C1 segment of cervical spinal cord (tissue), 14 donors: ENCODE measurements around the gene ARIH1.
"Not testable (repeated sequence)": the region's sequence is repeated elsewhere in the genome, so short reads cannot be mapped to it uniquely, and the experiment has no call there.

Source experiments
- DNase-seq, 14 donors: peaks; one replicate each; lab custom pipeline; 2025; lab: John Stamatoyannopoulos, UW

The ARIH1 gene

GRCh38 chr15:72599855-72600464 is 125.8 kb downstream of the ARIH1 start:
- DNase-seq: peak in 2 of 14 donors; percentile 1

DNA sequence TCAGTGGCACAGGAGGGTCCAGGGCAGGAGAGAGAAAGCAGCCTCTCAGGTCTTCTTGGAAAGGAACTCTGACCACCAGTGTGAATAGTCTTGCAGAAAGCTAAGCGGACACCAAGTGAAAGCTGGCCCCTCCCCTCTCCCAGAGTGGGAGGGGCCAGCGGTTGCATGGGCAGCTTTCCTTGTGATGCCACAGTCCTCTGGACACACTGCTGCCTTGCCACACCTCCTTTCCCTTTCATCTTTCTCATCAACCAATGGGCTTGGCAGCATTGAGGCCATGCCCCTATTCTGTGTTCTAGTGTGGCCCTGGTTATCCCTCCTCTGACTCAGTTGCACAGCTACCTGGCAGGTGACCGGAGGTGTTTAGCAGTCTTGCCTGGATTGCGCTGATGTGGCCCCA is 130.7 kb downstream of the ARIH1 start:
- DNase-seq: no peak

GRCh38 chr15:72608084-72608483 is 134.0 kb downstream of the ARIH1 start:
- not testable (repeated sequence) for DNase-seq

DNA sequence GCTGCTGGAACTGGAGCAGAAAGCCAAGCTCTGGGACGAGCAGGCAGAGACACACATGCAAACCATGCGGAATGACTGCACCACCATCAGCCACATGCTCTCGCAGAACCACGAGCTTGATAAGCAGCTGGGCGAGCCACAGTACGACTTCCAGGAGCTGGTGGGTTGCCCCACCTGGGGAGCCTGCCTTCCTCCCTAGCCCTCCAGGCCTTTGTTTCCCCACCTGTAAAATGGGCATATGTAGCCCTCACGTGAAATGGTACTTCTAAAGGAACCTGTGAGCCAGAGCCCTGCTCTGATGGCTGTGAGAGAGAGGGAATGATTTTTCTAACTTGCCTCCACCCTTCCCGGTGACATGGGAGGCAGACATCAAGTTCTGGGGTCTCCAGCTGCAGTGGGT is 135.7 kb downstream of the ARIH1 start:
- DNase-seq: no peak

- DNase-seq: not testable (repeated sequence)
Measured at GRCh38 chr15:72612324-72612723, 138.2 kb downstream of the ARIH1 start.

DNA sequence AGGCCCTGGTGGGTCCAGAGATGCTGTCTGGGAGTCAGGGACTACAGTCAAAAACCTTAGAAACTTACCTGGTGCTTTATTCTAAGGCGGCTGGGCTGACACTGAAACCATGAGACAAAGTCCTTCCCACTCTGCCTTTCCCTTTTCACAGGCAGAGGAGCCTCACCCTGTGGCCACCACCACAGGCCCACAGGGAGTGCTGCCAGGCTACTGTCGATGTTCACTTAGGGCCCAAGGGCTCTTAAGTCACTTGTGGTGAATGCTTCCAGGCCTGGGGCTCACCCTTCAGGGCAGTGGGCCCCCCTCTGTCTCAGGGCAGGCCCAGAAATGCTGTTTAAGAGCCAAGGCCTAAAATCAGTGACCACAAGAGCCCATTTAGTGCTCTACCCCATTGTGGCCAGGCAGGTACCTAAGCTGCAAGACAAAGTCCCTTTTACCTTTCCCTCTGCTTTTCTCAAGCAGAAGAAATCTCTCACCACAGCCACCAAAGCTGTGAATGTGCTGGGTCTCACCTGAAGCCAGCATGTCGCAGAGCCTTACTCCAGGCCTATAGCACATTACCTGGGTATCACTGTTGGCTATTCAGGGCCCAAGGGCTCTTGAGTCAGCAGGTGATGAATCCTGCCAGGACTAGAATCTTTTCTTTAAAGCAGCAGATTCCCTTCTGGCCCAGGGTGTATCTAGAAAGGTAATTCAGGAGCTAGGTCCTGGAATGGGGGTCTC is 140.8 kb downstream of the ARIH1 start:
- DNase-seq: no peak

GRCh38 chr15:72615533-72616233 is 141.6 kb downstream of the ARIH1 start:
- not testable (repeated sequence) for DNase-seq

DNA sequence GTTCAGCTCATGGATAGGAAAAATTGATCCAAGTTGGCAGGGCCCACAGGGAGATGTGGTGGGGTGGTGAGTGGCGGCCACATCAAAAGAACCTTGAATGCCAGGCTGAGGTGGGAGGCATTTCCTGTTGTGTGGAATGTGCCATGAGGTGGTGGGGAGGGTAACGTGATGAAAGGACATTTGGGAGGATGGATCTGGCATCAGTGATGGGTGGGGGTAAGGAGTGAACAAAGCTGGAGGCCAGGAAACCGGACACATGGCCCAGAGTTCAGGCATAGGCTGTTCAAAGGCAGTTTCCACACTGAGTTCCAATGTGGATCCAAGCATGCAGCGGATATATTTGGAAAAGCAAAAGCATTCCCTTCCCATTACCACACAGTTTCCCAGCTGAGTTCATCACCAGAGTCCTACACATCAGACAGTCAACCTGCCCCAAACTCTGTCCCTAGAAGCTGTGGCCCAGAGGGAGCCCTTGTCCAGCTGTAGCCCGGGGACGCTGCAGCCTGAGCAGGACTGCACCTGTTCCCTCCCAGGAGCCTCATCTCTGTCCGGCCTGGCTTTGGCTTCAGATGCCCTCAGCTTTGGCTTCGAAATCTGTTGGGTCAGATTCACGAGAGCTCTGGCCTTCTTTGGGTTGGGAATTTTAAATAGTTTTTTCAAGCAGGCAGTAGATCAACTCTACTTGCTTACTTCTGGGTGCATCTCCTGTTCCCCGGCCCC is 142.5 kb downstream of the ARIH1 start:
- no peak for DNase-seq

DNA sequence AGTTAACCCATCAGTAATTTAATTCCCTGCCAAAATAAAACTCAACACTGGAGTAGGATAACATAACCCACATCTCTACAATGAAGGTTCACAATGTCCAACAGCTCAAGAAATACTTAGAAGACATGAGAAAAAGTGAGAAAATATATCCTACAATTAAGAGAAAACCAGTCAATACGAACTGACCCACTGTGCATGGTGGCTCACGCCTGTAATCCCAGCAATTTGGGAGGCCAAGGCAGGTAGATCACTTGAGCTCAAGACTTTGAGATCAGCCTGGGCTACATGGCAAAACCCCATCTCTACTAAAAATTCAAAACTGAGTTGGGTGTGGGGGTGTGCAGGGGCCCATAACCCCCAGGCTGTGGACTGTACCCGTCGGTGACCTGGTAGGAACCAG is 149.7 kb downstream of the ARIH1 start:
- DNase-seq: not testable (repeated sequence)

- DNase-seq: not testable (repeated sequence)
Measured at GRCh38 chr15:72626153-72626552, 152.0 kb downstream of the ARIH1 start.

DNA sequence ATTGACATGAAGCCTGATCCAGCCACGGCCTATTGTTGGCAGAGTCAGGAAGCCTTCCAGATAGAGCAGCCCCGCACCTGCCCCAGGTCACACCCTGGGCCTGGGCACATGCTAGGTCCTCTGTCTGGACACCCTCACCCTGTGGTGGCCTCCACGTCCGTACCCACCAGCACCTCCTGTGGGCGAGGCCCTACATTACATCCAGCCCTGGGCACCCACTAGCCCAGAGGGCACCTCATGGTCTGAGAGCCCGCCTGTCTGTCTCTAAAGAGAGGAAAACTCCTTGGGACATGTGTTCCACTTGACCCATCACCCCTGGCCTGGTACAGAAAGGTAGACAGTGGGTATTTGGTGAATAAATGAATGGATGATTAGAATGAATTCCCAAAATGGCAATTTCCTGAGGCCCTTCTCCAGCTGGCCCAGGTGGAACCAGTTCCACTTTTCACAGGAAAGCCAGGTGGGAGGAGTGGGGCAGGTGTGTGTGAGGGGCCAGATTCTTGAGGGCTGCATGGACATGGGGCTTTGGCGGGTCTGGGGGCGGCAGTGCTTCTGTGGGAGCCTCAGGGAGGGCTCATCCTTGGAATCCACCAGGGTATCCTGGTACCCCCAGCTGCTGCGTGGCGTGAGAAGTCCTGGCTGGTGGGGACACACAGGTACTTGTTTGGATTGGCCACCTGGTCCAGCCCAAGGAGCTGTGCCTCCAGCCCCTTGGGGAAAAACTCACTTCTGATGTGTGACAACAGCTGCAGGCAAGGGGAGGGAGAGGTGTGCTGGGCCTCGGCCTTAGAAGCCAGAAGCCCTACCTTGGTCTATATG is 154.3 kb downstream of the ARIH1 start:
- DNase-seq: not testable (repeated sequence)

DNA sequence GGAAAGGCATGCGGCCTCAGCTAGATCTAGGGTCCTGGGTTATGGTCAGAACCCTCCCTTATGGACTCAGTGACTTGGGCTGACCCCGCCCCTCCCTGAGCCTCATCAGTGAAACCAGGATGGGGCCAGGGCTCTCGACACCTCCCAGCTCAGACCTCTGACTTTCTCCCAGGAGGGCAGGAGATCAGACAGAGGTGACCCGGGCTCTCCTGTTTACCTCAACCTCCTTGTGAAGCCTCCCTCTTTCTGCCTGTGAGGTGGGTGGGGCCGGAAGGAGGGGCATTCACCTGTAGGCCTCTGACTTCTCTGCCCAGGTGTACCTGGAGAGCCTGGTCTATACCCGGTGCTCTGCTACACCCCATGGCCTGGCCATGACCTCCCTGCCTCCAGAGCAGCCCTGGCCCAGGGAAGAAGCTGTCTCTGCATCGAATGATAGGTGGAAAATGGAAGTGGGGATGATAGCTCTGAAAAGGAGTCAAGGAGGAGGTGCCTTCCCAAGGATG is 155.0 kb downstream of the ARIH1 start:
- not testable (repeated sequence) for DNase-seq

- not testable (repeated sequence) for DNase-seq
Measured at GRCh38 chr15:72636519-72637282, 162.6 kb downstream of the ARIH1 start.

- not testable (repeated sequence) for DNase-seq
Measured at GRCh38 chr15:72639759-72640483, 165.8 kb downstream of the ARIH1 start.

DNA sequence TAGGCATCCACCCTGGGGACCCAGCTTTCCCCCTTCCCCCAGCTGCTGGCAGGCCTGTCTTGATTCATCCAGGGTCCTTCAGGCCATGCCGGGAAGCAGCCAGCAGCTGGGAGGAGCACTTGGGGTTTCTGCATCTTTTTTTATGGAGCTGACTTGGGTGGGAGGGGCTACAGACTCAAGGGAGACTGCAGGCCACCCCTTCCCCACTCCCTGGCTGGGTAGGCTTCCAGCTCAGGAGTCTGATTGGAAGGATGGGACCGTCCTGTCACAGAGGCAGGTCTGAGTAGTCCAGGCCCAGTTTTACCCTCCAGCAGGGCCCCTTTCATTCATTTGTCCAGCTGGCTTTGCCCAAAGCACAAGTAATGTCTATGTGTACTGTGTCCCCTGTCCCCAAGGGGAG is 168.1 kb downstream of the ARIH1 start:
- not testable (repeated sequence) for DNase-seq

DNA sequence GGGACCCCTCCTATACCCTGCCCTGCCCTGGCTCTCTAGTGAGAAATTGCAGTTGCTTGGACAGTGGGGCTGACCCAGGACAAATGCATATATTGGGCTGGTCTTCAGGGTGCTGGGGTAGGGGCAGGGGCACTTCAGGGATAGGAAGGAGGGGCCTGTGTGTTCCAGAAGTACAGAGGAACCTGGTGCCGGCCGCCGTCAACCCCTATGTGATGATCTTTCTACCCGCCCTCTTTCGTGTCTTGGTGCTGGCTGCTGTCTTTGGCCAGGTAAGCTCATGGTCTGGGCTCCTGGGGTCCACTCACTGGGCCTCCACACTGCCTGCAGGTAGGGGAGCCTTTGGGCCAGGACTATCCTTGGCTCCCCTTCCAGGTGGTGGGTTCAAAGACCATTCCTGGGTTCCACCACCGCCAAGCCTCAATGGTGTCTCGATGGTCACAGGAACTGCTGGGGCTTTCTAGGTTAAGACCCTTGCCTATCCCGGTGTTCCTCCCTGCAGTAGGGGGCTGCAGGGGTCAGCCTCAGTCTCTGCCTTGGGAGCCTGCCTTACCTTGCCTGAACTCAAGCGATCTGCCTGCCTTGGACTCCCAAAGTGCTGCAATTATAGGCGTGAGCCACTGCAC is 174.6 kb downstream of the ARIH1 start:
- not testable (repeated sequence) for DNase-seq
